Measurements from ENCODE around the gene NELL1.

Gene NELL1

GRCh38 chr11:21179770-21180169 lies 510.4 kb downstream of the NELL1 start:
- no peak for DNase-seq (ENCODE audit: low read depth)
- no peak for TF ChIP-seq CTCF (conservative IDR thresholded peaks at IDR 0.05; ENCODE audit: control insufficient read depth, insufficient read depth, low read depth, low read length)
- no peak overlapping the region for H3K4me3 ChIP-seq (ENCODE audit: control insufficient read depth, low read depth, low read length)

GRCh38 chr11:21180182-21180581 lies 510.8 kb downstream of the NELL1 start:
- DNase-seq (ENCODE audit: low read depth), result no peak
- TF ChIP-seq CTCF (conservative IDR thresholded peaks at IDR 0.05; ENCODE audit: control insufficient read depth, insufficient read depth, low read depth, low read length), result no peak
- no peak overlapping the region for H3K4me3 ChIP-seq (ENCODE audit: control insufficient read depth, low read depth, low read length)

- no peak overlapping the region for H3K4me3 ChIP-seq (ENCODE audit: control insufficient read depth, low read depth, low read length)
- TF ChIP-seq CTCF (conservative IDR thresholded peaks at IDR 0.05; ENCODE audit: control insufficient read depth, insufficient read depth, low read depth, low read length), result no peak
- no peak for DNase-seq (ENCODE audit: low read depth)
Measured at GRCh38 chr11:21185959-21186358, 516.6 kb downstream of the NELL1 start.

GRCh38 chr11:21190181-21190580 lies 520.8 kb downstream of the NELL1 start:
- no peak for TF ChIP-seq CTCF (conservative IDR thresholded peaks at IDR 0.05; ENCODE audit: control insufficient read depth, insufficient read depth, low read depth, low read length)
- H3K4me3 ChIP-seq (ENCODE audit: control insufficient read depth, low read depth, low read length), result no peak overlapping the region
- no peak for DNase-seq (ENCODE audit: low read depth)

- DNase-seq (ENCODE audit: low read depth), result no peak
- no peak for TF ChIP-seq CTCF (conservative IDR thresholded peaks at IDR 0.05; ENCODE audit: control insufficient read depth, insufficient read depth, low read depth, low read length)
Measured at GRCh38 chr11:21195995-21196394, 526.6 kb downstream of the NELL1 start.

GRCh38 chr11:21198498-21198897 lies 529.1 kb downstream of the NELL1 start:
- TF ChIP-seq CTCF (conservative IDR thresholded peaks at IDR 0.05; ENCODE audit: control insufficient read depth, insufficient read depth, low read depth, low read length), result no peak
- H3K4me3 ChIP-seq (ENCODE audit: control insufficient read depth, low read depth, low read length), result no peak overlapping the region
- no peak for DNase-seq (ENCODE audit: low read depth)

More at GRCh38 chr11:21195995-21196394, 526.6 kb downstream of the NELL1 start:
- H3K4me3 ChIP-seq (ENCODE audit: control insufficient read depth, low read depth, low read length), result no peak overlapping the region

GRCh38 chr11:21205205-21205604 lies 535.8 kb downstream of the NELL1 start:
- no peak for TF ChIP-seq CTCF (conservative IDR thresholded peaks at IDR 0.05; ENCODE audit: control insufficient read depth, insufficient read depth, low read depth, low read length)
- H3K4me3 ChIP-seq (ENCODE audit: control insufficient read depth, low read depth, low read length), result no peak overlapping the region

More at GRCh38 chr11:21205205-21205604, 535.8 kb downstream of the NELL1 start:
- no peak for DNase-seq (ENCODE audit: low read depth)
